CD4-positive, alpha-beta T cell treated with Interleukin-17A for 4 hours (primary cell): Measurements from ENCODE around the gene STK38.
A peak's percentile ranks its signal among the peaks of the same experiment; 100 is the strongest.

ENCODE experiments used
- DNase-seq: peaks from one replicate; pipeline ENCODE4 v3.0.0-alpha.2; 2020; ENCODE audit warnings: mixed read lengths

Gene STK38

DNA sequence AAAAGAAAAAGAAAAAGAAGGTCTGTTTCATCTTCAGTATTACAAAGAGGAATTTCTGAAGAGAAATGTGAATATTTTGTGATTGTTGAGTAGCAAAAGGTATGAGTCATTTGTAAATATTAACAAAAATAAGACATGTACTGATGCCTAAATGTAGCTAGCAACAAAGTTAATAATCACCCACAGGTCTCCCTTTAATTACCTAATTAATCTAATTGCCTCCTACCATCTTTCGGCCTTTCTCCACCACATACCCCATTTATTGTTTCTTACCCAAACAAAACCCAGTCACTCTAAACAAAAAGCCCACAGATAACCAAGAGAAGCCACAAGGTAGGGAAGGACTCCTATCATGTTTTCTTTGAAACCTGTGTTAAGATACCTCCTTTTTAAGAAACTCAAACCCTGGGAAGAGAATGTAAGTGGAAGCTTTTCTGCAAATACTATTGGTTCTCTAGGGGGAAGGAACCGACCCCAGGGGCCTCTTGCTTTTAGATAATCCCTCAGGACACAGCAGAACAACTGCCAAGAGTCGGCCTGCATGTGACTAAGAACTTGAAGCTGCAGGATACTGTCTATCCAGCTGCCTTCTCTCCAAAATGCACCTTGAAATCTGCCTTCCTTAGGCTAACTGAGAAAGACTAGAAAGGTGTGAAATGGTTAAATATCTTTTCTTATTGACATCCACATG is 16.1 kb upstream of the STK38 start:
- no peak for DNase-seq

- no peak for DNase-seq
These were observed 13.5 kb upstream of the STK38 start for GRCh38 chr6:36560822-36561221.

DNA sequence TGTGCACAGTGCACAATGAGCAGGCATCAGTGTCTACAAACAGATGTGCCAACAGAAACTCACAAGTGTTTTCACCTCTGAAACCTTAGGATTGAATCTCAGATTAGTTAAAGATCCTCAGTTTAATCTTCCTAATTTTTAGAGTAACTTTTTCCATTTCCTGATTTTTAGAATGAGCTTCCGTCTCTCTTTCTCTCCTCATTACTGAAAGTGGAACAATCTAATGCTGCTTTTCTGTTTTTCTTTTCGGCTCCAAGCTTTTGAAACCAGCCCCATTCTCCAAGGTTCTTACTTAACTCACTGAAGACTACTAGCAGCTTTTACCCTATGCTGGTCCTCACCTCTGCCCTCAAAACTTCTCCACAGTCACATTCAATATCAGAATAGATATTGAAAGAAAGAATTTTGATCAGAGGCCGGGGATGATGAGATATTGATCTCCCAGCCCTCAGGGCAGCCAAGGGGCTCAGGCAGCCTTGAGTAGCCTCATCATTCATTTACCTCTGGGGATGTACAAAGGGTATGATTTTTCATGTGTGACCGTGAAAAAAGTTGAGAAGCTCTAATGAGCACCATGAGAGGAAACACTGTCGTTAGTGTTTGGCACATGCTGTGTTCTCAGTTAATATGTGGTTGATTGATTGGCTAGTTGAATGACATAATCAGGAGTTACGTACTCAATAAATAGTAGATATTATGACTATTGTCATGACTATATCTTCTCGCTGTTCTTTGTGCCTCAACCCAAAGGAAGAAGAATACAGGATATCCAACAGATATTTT is 11.9 kb upstream of the STK38 start:
- no peak for DNase-seq

DNA sequence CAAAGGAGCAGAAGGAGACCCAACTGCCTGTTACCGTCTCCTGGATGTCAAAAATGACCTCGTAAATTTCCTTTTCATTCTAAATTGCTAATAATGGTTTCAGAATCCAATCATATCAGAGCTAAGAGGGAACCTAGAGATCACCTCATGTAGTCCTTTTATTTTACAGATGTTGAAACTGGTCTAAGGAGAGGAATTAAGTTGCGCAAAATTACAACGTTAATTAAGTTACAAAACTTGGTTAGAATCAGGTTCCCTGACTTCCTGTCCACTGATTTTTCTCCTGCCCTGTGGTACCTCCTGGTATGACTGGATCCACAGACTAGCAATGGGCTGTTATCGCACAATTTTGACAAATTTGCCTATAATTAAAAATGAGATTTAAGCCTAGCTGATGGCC is 9.0 kb upstream of the STK38 start:
- no peak for DNase-seq

GRCh38 chr6:36555750-36556252 is 8.5 kb upstream of the STK38 start:
- no peak for DNase-seq

DNA sequence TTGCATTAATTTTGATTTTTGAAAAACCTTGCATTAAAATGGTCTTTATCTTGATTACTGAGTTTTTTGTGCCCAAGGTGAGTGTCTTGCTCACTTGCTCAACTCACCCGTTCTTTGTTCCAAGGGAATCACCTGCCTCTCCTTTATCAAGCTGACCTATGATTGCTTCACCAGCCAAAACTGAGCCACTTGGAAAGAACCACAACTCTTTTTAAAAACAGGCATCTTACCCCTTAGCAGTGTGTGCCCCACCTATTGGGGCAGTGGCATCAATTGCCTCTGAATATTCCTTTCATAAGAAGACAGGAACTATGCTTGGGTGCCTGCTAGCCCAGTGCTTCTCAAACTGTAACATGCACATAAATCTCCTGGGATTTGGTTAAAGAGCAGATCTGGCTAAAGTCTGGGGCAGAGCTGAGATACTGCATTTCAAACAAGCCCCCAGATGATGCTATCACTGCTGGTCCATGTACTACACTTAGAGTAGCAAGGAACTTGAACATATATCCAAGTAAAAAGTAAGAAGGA is 3.3 kb upstream of the STK38 start:
- no peak for DNase-seq

DNA sequence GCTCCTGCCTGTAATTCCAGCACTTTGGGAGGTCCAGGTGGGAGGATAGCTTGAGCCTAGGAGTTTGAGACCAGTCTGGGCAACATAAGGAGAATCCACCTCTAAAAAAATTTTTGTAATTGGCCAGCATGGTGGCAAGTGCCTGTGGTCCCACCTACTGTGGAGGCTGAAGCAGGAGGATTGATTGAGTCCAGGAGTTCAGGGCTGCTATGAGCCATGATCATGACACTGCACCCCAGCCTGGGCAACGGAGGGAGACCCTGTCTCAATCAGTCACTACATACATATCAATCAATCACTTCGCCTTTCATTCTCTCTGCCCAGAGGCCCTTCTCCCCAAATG is 1.1 kb upstream of the STK38 start:
- no peak for DNase-seq

DNA sequence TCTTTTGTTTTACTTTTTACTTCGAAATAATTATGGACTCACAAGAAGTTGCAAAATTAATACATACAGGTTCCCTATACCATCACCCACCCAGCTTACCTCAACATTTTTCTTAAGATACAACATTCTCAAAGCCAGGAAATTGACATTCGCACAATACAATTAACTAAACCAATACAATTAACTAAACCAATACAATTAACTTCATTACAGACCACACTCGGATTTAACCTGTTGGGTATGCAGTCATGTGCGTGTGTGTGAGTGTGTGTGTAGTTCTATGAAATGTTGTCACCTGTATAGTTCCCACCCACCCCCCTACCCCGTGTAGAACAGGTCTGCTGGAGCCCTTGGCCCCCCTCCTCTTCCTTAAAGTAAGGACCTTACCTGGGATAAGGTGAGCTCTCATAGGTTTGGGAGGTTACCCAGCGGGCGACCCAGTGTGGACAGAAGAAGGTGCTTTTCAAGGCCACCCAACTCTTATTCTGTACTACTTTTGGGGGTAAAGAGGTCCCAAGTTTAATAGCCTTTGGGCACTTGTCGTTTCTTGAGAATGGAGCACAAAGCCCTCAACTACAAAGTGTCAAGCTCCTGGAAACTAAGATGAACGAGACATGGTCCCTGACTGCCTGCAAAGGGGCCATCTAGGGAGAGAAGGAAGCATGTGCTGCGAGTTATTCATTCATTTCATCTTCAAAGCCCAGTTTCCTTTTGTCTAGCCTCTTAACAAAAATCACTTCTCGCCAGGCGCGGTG is 544 bp upstream of the STK38 start:
- DNase-seq: peak; percentile 35

- DNase-seq: peak; percentile 25
These were observed 865 bp downstream of the STK38 start for GRCh38 chr6:36546308-36546919.

GRCh38 chr6:36545767-36546307 is 1.4 kb downstream of the STK38 start:
- no peak for DNase-seq

- peak; percentile 70 for DNase-seq
These were observed 3.1 kb downstream of the STK38 start for GRCh38 chr6:36544228-36544627.

DNA sequence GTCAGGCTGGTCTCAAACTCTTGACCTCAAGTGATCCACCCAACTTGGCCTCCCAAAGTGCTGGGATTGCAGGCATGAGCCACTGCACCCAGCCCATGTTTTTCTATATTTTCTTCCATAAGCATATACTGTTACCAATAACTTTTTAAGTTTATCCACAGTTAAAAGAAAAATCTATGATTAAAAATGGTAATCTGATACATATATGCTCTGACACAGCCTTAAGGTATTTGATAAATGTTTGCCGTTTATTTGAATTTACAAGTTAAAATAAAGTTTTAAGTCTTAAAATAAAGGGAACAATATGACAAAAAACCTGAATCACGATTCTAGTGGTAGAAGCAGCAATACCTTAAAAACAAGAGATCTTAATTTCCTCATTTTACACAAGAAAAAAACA is 5.2 kb downstream of the STK38 start:
- no peak for DNase-seq

- DNase-seq: no peak
These were observed 7.3 kb downstream of the STK38 start for GRCh38 chr6:36539814-36540568.

DNA sequence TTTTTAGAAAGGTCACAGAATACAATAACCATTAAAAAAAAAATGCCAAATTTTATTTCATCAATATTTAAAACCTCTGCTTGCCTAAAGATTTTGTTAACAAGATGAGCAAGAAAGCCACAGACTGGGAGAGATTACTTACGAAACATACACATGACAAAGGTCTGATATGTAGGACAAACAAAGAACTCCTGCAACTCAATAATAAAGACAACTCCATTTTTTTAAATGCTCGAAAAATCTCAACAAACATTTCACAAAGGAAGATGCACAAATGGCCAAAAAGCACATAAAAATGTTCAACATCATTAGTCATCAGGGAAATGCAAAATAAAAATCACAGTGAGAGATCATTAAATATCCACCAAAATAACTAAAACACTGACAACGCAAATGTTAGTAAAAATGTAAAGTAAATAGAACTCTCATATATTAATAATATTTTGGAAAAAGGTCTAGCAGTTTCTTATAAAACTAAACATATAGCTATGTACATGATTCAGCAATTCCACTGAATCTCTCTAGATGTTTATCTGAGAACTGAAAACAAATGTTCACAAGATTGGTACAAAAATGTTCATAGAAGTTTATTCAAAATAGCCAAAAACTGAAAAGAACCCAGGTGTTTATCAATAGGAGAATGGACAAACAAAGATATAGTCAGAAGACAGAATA is 10.3 kb downstream of the STK38 start:
- DNase-seq: no peak

GRCh38 chr6:36533321-36533720 is 14.0 kb downstream of the STK38 start:
- DNase-seq: no peak

GRCh38 chr6:36526066-36526465 is 21.2 kb downstream of the STK38 start:
- no peak for DNase-seq

- no peak for DNase-seq
These were observed 21.9 kb downstream of the STK38 start for GRCh38 chr6:36525346-36525745.

DNA sequence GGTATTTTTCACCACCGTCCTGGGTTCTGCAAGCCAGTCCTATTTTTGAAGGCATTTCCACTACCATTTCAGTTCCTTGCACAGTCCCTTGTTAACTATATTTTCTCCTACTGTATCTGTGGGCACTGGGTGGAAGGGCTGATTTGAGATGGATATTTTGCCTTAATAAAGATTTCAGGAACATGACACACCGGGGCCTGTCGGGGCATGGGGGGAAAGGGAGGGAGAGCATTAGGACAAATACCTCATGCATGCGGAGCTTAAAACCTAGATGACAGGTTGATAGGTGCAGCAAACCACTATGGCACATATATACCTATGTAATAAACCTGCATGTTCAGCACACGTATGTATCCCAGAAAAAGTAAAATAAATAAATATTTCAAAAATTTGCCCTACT is 22.4 kb downstream of the STK38 start:
- no peak for DNase-seq

DNA sequence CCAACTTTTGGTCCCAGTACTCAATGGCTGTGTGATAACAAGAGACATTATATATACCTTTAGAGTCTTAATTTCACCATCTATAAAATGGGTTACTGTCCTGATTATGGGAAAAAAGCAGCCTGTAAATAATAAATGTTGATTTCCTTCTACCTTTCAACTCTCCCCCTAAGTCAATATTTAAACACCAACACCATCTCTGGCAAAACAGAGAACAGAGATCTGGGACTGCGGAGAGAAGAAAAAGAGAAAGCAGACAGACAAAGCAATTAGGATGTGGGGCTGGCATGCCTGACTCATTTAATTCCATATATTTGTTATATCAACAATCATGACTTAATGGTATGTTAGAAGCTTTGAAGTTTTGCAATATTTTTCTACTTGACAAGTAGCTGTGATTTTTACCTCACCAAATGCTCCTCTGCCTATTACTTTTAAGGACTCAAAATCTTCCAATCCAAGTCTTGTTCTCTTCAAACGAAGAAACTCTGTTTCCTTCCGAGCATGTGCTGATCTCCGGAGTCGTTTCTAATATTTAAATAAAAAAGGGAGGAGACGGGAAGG is 23.3 kb downstream of the STK38 start:
- DNase-seq: no peak

- no peak for DNase-seq
These were observed 23.8 kb downstream of the STK38 start for GRCh38 chr6:36523451-36523850.

DNA sequence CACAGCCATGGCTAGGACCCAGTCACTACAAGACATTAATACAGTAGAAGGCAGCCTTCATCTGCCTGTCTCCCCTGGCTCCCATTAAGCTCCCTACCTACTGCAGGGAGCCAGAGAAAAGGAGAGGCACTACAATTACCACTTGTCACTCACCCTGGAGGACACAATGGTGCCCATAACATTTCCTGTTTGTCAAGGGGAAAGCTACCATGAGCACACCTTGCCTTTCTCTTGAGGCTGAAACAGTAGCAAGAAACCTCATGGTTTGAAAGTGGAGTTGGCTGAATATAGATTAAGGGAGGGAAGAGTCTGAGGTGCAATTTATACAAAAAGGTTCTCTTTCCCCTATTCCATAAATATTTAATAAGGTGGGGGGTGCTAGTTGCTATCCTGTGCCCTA is 27.9 kb downstream of the STK38 start:
- no peak for DNase-seq
